Activated CD4-positive, CD25-positive, alpha-beta regulatory T cell treated with anti-CD3 and anti-CD28 coated beads, Interleukin-2, amount 50 U/mL, for 24 hours (primary cell): ENCODE results near the gene COG7.
"Not testable (repeated sequence)": the region's sequence is repeated elsewhere in the genome, so short reads cannot be mapped to it uniquely, and the experiment has no call there.

Experiments used
- ATAC-seq, 2 donors: fragments of 150-1000 bp; cut with Tn5 transposase; one replicate each; pipeline ENCODE4 v1.10.0; 2021; ENCODE audit warnings: mild to moderate bottlenecking in 1 of 2, moderate library complexity in 1 of 2

The COG7 gene

DNA sequence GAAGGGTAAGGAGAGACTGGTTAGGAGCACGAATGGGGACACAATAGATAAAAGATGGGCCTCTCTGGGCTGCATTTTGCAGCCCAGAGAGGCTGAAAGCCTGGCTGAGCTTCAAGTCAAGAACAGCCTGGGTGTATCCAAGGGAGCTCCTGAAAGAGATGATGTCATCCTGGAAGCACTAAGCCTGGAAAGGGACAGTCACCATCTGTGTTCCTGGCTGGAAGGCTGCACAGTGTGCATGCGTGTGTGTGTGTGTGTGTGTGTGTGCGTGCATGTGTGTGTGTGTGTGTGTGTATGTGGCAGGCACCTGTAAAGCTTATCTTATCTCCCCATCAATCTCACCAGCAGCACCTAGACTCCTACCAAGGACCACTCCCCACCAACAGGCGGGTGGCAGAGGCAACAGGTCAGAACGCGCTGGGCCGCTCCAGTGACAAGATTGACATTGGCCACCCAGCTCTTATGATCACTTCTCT is 44.1 kb downstream of the COG7 start:
- ATAC-seq, result no peak

DNA sequence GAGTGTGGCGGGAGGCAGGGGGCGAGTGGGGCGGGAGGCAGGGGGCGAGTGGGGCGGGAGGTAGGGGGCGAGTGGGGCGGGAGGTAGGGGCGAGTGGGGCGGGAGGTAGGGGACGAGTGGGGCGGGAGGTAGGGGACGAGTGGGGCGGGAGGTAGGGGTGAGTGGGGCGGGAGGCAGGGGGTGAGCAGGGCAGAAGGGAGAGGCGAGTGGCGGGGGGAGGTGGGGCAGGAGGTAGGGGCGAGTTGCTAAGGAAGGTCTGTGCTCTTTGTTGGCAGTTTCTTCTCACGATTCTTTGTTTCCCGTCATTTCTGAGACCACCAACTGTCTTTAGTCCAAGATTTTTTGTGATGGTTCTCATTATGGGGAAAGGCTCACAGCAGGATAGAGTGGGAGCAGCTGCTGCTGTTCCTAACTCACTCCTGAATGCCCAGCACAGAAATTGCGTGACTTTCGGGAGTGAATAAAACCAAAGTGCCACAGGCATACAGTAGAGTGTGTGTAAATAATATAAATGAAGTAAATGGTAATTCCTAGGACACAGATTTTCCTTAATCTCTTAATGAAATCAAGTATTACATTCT is 44.7 kb downstream of the COG7 start:
- ATAC-seq, result no peak

DNA sequence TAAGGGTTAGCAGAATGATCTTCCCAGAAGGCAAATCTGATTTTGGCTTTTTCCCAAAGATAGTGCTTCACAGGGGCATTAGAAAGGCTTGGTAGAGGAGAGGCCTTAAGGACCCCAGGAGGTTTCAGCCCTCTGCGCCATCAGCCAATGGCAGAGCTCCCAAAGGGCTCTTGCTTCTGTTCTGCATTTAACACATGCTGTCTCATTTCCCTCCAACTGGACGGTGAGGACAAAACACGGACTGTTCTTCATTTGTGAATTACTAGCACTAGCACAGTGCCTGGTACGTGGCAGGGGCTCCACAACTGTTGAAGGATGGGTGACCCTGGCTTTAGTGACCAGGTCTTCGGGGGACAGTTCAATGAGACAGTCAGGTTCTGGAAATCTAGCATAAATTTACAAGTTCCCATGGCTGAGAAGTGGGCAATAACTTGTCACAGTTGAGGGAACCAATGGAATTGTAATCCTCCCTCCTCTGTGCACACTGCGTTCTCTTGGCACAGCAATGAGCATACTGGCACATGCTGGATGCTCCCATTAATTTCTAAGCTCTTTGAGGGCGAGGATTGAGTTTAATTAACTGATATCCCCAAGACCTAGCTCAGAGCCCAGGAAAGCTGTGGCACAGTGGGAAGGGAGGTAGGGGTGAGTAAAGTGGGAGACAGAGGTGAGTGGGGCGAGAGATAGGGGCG is 45.4 kb downstream of the COG7 start:
- ATAC-seq, result no peak

DNA sequence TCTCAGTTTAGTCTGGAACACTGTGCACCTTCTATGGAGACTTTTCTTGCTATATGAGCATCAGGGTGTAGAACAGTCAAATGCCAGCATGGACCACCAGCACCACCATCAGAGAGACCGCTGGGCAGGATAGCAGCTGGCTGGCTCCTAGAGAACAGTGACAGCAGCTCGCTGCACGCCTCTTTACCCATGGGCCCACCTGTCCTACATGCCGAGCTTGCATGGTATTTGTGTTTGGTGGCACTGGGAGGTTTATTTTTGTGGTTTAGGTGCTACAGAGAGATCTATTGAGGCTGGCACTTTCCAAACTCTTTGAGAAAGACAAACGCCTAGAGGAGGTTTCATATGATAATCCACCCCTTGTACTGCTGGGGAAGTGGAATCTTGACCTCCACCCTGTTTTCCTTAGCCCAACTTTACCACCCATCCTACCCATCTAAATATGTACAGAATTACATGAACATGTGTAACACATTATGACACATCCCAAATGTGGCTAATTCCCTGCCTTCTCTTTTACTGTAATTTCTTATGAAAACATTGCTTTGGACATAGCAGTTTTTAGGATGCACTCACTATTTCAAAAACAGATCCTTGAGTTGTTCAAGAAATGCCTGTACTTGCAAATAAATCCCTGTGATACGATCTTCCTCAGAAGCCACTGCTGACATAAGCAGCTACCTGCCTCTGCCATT is 46.3 kb downstream of the COG7 start:
- ATAC-seq, result no peak

DNA sequence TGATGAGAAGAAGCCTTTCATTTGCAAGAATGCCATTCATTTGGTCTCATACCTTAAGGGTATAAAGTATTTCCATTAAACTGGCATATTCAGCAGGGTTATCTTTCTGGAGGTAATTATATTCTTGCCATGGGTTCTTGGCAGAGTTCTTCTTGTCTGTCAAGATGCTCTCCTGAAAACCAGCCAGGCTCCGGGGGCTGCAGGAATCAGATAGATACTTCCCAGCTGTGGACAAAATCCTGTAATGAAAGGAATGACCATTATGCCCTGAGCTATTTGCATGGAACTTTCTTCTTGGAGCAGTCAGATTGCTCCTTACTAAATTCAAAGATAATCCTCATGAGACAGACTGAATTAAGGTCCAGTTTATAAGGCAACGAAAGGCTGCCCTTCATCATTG is 47.0 kb downstream of the COG7 start:
- ATAC-seq, result no peak

DNA sequence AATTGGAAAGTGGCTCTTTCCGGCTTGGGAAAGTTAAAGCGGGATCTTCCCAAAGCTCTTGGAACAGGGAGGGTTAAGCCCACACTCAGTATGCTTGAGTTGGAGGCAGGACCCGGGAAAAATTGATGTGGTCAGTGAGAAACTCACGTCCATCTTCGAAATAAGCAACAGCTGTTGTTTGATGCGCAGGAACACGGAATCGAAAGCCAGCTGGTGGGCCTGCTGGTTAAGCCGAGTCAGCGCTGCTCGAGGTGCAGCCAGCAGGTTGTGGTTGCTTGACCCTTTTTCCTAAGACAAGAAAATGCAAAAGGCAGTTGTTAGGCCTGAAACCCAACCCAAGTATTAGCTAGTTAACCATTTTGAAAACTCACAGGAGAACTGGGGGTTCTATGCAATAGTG is 49.4 kb downstream of the COG7 start:
- ATAC-seq, result no peak

DNA sequence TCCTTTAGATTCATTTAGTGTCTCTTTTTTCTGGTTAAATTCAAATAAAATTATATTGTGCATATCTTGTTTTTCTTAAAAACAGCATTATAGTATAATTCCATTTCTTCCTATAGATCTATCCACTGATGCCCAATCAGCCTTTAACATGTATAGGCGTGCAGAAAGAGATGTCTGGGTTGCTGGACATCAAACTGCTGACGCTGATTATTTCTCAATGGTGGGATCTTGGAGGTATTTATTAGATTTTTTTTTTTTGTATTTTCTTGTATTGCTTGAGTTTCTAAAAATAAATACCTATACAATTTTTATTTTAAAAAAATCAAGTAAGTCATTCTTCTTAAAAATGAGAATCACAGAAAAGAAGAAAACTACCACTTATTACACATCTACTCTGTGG is 50.9 kb downstream of the COG7 start:
- no peak for ATAC-seq

DNA sequence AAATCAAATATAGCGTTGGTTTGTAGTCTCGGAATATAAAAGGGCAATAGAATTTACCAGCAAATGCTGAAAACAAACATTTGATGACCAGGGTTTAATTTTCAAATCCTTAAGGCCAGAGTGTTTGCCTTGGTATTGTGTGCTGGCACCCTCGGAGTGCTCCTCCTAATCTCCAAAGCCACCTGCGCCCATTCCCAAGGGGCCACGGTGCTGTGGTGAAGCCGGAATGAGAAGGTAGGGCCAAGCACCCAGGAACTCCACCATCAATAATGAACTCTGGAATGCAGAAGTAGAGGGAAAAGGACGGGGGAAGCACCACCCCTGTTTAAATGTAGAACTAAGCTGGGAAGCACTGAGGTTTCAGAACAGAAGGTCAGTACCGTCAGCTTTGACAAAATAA is 51.9 kb downstream of the COG7 start:
- no peak for ATAC-seq

DNA sequence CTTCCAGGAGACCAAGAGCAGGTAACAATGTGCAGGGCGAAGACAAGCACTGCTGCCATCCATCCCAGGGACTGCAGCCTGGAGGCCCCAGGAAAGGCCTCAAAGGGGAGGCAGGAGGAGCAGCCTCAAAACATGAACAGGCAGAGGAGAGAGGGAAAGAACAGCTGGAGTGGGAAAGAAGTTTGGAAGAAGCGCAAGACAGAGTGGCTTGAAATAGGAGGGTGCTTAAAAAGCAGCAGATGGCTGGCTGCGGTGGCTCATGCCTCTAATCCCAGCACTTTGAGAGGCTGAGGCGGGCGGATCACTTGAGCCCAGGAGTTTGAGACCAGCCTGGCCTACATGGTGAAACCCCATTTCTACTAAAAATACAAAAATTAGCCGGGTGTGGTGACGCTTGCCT is 52.5 kb downstream of the COG7 start:
- ATAC-seq, result not testable (repeated sequence)

DNA sequence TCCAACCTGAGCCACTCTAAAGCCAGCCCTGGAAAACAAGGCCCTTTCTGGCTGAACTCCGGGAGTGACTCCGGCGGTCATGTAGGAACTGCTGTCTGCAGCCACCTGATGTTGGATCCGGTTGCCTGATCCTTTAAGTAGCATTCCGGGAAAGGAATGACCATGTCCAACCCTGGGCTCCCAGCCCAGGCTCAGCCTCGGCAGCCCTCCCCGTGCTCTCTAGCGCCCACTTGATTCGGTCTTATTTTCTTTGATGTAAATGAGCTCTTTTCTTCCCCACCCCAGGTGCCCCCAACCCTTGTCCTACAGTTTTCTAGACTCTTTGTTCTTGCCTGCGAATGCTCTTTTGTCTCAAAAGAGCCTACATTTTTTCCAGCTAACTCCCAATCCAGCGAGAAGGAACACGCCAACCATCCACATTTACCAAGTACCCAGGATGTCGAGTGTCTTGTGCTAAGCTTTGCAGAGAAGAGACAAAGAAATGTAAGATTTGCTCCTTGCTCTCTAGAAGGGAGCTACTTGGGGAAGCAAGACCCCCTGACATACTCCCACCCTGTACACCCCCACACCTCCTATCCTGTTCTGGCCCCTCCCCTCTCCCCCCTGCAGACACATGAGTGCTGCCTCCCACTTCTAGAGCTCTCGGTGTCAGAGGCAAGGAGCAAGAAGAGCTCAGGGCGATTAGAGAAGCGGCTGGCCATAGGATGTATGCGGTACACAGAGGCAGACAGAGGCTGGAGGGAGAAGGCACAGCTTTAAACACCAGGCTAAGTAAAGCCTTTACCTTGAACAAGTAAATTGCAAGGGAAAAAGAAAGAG is 53.8 kb downstream of the COG7 start:
- no peak for ATAC-seq

DNA sequence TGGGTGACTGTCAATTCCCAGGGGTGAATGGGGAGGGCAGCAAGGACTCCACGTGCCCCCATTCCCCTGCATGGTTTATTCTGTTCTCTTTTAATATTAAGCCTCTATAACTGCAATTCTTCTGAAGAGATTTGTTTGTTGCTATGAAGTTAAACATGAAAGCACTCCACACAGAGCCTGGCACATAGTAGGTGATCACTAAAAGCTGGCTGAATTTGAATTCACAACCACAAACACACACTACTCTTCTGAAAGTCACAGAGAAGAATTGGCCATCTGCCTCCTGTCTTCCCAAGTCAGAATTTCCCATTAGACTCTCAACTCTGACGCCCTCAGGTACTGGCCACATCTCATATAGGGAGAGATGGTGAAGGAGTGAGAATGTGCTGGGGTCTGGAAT is 55.5 kb downstream of the COG7 start:
- ATAC-seq, result no peak

DNA sequence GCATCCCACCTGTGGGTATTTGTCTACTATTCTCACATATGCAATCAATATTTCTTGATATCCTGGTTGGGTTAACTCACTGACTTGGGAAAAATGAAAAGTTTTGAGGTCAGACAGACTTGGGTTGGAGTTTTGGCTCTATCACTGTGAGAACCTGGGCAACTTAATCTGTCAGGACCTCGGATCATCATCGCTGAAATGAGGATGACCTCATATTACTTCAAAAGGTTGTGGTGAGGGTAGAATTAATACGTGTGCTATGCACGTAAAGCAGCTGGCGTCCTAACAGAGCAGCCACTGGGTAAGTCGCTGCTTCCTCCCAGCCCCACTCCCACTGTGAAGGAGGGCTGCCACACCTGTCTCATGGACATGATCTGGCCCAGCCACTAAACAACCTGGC is 57.3 kb downstream of the COG7 start:
- no peak for ATAC-seq

DNA sequence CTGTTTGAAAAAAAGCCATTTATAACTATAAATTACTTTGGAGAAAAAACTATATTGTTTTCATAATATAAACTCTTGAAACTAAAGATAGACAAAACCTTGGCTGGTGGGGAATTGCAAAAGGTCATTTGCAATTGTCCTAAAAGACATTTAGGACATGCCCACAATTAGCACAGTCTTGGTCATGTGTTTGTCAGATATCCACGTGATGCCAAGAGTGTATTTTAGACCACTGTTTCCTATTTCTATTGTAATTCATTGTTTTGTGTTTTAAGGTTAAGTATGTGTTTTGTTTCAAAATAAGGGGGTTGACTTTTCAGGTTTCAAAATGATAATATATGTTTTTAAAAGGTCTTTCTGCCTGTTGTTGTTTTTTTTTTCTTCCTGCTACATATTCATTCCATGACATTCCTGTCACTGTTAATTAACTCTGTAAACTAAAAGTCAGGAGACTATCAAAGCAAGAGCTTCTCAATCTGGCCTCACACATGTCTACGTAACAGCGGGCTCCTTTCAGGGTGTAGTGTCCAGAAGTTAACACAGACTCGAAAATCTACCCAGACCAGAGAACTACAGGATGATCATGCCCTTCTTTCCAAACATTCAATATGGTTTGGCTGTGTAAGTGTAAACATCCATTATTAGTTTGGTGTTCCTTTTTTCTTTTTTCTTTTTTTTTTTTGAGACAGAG is 58.7 kb downstream of the COG7 start:
- ATAC-seq, result no peak

DNA sequence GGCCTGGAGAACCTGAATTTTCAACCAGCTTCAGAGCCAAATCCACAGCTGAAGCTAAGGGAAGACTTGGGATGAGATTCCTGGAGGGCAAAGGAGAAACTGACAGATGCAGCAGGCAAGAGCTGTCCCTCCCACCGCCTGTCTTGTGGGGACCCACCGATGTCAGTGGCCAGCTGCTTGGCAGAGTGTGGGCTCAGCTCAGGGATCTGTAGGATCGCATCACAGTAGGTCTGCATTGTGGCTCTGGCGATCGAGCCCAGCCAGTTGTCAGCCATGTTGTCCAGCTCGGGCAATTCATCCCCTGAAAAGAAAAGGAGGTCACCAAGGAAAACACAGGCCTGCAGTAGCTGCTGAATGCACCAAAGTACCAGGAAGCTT is 60.8 kb downstream of the COG7 start:
- ATAC-seq, result no peak

DNA sequence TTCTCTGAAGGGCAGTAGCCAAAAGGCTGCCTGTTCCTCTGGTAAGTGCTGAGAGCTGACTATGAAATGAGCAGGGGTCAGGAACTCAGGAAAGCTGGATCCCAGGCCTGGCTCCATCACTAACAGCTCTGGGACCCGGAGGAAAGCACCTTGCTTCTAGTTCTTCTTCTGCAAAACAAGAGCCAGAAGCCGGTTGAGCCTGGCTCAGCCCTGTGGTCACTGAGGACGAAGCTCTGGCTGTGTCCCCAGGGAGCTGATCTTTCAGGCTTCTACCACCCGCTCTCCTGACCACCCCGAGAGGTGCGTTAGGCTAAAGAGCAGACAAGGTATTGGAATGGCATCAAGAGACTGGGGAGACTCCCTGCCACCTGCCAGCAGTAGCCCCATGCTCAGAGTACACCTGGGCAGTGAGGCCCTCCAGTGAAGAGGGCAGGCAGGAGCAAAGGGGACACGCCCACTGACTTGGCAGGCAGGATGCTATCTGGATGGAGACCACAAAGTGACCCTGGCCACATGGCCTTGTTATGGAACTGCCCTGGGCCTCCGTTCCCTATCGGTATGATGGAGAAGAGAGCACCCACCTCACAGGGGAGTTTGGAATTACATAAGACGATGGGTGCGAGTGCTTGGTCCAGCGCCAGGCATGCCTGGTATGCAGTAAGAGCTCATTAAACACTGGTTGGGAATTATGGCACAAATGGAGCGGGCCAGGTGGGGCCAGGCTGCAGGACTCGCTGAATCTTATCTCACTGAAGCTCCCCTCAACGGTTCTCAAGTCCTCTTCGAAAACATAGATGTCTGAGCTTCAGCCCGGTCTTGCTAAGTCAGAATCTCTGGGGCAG is 61.4 kb downstream of the COG7 start:
- ATAC-seq, result no peak

DNA sequence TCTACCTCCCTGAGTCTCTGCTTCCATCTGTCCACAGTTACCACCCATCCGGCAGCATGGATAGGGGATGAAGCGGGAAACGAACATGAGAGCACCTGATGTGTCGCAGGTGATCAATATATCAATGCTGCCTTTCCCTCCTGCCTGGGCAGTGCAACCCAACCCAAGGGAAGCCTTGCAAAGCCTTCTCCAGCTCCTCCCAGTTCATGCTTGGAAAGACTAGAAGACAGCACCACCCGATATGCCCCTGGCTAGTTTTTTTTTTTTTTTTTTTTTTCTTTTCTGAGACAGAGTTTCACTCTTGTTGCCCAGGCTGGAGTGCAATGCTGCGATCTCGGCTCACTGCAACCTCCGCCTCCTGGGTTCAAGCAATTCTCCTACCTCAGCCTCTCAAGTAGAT is 63.1 kb downstream of the COG7 start:
- not testable (repeated sequence) for ATAC-seq

DNA sequence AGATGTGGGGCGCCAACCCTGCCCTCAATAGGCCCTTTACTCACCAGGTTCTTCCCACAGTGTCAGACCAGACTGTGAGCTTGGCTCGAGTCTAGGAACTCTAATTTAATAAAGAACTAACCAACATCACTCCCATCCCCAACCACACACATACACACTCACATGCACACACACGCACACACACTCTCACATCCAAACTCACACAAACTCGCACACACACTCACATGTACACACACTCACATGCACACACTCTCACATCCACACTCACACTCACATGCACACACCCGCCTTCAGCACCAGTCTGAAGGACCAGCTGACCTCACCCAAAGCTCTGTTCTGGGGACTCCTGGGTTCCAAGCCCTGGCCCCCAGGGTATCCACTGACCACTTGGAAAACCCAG is 63.8 kb downstream of the COG7 start:
- ATAC-seq, result no peak

DNA sequence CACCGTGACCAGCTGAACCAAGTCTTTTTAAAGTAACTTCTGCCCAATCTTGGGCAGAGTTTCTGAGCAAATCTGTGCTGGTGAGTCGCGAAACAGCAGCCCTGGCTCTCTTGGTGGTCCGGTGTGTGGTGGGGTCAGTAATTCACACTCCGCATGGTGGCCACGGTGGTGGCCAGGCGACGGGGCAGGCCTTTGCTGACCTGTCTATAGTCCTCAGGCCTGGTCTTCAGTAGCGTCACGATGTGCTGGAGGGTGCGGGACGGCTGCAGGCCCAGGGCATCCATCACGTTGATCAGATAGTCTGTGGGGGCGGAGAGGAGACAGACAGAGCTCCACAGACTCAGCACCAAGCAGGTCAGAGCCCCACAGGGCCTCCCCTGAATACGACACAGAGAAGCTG is 64.2 kb downstream of the COG7 start:
- no peak for ATAC-seq

DNA sequence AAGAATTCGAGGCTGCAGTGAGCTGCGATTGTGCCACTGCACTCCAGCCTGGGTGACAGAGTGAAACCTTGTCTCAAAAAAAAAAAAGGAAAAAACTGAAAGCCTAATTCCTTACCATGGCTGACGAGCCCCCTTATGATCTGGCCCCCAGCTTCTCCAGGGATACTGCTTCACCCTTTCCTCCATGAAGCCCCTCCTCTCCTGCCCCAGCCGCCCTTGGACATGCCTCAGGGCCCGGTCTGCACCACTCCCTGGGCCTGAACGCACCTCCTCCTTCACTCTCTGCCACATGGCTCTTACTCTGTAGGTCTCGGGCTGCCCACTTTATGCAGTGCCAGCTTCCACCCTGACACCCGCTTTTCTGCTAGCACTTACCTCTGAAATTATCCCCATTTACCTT is 65.3 kb downstream of the COG7 start:
- ATAC-seq, result no peak

DNA sequence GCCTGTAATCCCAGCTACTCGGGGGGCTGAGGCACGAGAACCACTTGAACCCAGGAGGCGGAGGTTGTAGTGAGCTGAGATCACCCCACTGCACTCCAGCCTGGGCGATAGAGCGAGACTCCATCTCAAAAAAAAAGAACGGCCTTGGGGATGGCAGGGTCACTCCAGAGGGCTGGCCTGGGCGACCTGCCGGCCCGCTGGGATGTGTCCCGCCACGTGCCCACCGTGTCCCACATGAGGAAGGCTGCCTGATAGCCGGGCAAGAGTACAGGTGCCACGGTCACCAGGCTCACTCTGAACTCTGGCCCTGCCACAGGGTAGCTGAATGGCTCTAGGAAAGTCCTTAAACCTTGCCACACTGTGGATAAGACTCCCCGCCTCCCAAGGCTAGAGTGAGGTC is 67.5 kb downstream of the COG7 start:
- ATAC-seq, result no peak

DNA sequence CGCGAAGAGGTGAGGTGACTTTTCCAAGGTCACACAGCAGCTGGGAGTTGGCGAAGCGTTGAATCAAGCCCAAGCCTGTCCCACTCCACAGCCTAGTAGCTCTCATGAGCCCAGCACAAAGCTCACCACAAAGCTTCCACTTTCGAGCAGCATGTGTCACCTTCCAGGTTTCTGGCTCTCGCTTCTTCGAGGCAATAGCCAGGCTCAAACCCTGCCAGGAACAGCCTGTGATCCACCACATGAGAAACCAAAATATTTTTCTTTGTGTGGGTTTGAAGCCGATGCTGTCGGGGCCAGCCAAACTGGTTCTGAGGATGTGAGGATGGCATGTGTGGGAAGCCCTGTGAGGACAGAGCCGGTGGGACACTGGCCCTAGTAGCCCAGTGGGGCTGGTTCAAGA is 68.1 kb downstream of the COG7 start:
- ATAC-seq, result no peak

DNA sequence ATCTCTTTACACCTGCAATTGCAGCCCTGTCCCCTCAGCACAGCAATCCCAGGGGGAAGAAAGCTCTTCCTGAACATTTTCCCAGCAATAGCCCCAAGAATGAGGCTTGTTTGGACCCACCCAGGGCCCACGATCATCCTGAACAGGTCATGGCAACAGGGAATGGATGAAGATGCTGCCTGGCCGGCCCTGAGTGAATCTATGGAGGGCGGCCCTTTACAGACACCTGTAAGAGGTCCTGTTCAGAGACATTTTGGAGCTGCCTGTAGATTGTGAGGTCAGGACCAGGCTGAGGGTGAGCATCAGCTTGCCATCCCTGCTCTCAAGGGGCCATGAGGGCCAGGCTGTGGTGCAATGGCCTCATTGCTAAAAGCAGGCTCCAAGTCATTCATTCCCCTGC is 69.1 kb downstream of the COG7 start:
- no peak for ATAC-seq
